Ovary (tissue), 3 donors: ENCODE results near the gene PTPA.
"Not testable (repeated sequence)": the region's sequence is repeated elsewhere in the genome, so short reads cannot be mapped to it uniquely, and the experiment has no call there.

Experiments
- EP300 ChIP-seq: sonication (generic); formaldehyde crosslinking; IDR thresholded peaks from one replicate; pipeline ENCODE4 v1.6.1; 2017; ENCODE audit warnings: antibody characterized with exemption
- POLR2A ChIP-seq: fragments of 450-650 bp; IDR thresholded peaks from one replicate; pipeline ENCODE4 v1.6.1; 2017; ENCODE audit warnings: antibody characterized with exemption, mild to moderate bottlenecking, moderate library complexity
- TF ChIP-seq, protein P1 (sequence below), 3 donors: fragments of 450-650 bp in 2 of 3; fragments of 200-600 bp in 1 of 3; IDR thresholded peaks; one replicate each; pipeline versions ENCODE4 v1.5.1 to v1.8.0; 2016 to 2022; ENCODE audit warnings: antibody characterized with exemption in 3 of 3, mild to moderate bottlenecking in 1 of 3
- donor health status: DM: no; HTN: no; CAD: no.

DNA sequence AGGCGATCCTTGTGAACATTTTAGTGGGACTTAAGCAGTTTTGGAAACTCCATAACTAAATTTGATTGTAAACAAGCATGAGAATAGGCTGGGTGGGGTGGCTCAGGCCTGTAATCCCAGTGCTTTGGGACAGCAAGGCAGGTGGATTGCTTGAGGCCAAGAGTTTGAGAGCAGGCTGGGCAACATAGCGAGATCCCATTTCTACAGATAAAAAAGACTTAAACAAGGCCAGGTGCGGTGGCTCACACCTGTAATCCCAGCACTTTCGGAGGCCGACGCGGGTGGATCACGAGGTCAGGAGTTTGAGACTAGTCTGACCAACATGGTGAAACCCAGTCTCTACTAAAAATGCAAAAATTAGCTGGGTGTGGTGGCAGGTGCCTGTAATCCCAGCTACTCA, 78.8 kb downstream of the PTPA start:
- TF ChIP-seq, protein P1, sequence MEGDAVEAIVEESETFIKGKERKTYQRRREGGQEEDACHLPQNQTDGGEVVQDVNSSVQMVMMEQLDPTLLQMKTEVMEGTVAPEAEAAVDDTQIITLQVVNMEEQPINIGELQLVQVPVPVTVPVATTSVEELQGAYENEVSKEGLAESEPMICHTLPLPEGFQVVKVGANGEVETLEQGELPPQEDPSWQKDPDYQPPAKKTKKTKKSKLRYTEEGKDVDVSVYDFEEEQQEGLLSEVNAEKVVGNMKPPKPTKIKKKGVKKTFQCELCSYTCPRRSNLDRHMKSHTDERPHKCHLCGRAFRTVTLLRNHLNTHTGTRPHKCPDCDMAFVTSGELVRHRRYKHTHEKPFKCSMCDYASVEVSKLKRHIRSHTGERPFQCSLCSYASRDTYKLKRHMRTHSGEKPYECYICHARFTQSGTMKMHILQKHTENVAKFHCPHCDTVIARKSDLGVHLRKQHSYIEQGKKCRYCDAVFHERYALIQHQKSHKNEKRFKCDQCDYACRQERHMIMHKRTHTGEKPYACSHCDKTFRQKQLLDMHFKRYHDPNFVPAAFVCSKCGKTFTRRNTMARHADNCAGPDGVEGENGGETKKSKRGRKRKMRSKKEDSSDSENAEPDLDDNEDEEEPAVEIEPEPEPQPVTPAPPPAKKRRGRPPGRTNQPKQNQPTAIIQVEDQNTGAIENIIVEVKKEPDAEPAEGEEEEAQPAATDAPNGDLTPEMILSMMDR (IDR thresholded peaks at IDR 0.05): not testable (repeated sequence)
- not testable (repeated sequence) for TF ChIP-seq POLR2A, EP300
